NCI-H446 treated with DMSO at 0.1 percent for 48 hours (cell line): ENCODE measurements around the gene GSDME.
"Not testable (repeated sequence)": the region's sequence is repeated elsewhere in the genome, so short reads cannot be mapped to it uniquely, and the experiment has no call there.

Experiments used
- DNase-seq: peaks from one replicate; lab custom pipeline; 2025; lab: John Stamatoyannopoulos, UW

Gene GSDME

DNA sequence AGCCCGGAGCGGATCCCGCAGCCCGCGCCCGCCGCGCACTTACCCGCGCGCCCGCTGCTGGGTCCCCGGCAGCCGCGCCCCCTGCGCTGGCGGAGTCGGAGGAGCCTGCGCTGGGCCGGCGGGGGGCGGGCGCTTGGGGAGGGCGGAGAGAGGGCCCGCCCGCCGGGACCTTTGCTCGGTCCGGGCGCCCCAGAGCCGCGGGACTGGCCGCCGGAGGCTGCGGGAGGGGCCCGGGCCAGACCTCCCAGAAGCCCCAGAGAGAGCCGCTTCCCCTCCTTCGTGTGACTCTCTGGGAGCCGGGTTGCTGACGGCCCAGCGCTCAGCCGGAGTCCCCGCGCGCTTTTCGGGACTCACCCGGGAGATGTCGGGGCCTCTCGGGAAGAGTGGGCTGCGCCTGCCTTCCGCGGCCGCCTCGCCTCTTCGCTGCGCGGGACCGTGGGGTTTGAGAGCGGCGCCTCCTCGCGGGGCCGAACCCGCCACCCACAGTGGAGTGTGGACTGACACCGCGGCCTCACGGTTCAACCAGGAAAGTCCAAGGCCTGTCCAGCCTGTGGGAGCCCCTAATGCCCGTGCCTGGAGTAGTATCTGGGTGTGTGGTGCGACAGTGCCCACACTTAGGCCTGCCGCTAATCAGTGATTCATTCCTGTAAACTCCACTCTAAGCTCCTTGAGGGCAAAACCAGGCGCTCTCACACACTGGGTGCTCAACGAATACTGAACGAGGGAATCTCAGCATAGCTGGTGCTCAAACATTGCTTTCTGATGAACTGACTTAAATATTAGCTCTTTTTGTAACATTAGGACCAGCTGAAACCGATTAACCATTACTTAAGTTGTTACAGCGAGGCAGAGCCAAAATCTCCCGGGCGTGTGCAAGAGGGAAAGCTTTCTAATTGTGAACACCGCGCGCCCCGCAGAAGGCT, at the start of gene GSDME:
Gene GSDME, minus strand, starts transcription at position 112 of the 923 bp plus-strand sequence. CDS start 7,690 bp downstream, outside the sequence.
- DNase-seq: no peak

DNA sequence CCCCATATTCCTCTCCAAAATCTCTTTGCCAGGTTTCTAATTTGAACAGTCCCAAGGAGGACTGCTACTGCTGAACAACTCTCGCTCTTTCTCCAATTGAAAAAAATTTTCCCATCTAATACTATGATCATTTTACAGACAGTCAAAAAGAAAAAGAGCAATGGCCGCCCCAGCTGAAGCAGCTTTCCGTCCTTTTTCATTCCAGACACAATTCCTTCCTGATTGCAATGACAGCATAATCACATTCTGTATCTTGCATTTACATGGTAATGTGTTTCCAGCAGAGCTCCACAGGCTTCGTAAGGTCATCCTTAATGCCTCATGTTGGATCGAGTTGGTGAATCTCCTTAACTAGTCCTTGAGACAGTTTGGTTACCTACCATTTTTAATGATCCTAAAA, 45.0 kb upstream of the GSDME start:
- DNase-seq: no peak

DNA sequence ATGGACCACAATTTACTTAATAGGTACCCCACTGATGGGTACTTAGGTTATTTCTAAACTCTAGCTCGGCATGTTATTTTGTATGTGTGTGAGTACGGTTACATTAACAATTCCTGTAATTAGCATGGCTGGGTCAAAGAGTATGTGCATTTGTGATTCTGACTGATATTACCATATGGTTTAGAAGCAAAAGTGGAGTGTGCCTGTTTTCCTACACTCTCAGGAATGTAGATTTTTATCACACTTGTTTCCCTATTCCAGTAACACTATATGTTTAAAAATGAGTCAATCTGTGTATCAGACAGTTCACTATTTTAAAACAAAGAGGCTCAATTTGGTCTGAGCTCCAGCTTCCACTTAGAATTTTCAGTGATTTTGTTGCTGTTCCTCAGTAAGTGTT, 44.6 kb upstream of the GSDME start:
- no peak for DNase-seq

DNA sequence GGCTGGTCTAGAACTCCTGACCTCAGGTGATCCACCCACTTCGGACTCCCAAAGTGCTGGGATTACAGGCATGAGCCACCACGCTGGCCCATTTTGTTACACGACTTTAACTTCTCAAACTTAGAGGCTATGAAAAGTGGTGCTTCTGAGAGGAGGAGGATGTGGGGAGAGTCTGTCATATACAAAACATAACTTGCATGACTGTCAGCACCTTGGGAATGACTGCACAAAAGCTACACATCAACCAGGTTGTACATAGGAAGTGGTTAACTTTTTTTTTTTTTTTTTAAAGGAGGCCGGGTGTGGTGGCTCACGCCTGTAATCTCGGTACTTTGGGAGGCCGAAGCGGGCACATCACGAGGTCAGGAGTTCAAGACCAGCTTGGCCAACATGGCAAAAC, 43.4 kb upstream of the GSDME start:
- no peak for DNase-seq

DNA sequence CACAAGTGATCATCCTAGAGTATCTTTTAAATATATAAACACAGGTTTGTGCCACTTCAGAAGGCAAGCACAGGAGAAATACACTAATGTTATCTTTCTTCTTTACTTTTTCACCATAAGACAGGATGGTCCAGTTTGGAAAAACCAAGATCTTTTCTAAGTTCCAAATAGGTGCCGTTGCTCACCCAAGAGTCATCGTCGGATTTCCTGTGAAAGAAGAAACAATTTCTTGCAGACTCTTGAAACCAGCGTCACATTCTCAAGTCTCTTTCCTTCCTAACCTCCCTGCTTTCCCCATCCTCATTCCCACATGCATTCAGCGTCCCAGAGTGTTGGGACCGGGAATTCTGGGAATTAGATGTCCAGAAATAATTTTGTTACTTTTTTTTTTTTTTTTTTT, 42.8 kb upstream of the GSDME start:
- no peak for DNase-seq

DNA sequence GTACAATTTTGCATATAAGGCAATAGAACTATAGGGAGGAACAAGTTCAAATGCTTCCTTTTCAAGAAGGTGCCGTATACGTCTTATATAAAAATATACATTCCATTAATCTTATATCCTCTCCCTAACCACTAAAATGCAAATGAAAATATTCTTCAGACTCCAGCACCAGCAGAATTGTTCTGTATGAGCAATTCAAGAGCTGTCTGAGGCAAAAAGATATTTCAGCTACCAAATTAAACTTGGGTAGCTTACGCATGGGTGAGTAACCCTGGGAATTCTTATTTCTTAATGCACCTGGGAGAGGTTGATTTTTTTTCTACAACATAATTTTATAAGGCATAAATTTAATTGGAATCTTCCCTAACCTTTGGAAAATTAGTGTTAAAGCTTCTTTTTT, 42.2 kb upstream of the GSDME start:
- no peak for DNase-seq

DNA sequence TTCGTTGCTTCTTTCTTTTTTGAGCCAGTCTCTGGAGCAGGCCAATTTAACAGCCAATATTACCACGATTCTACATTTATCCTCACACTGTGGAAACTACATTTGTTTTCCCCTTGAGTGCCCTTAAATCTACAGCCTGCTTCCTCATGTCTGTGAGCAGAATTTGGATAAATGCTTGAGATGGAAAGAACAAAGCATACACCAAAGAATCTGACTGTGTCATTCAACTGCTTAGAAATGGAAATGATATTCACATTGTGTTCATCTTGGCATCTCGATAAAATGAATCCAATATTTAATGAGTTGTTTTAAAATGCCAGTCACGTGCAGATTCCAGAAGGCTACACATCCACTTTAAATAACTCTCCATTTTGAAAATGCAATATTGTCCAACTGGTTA, 41.0 kb upstream of the GSDME start:
- DNase-seq: no peak

DNA sequence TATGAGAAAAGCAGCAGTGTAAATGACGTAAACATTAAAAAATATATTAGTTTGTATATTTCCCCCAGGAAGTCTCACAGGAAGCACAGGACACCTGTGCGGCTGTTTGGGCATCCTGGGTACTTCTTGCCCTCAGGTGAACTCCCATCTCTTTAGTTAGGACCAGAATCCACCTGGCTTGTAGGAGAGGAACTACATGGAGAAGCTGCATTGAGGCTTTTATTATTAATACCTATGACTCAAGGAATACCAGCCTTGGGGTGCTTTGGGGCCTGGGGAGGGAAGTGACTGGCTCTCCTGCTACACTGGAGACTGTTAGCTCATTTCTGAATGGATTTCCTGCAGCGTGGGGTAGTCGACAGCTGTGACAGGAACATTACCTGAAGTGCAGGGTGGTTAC, 40.0 kb upstream of the GSDME start:
- DNase-seq: no peak

DNA sequence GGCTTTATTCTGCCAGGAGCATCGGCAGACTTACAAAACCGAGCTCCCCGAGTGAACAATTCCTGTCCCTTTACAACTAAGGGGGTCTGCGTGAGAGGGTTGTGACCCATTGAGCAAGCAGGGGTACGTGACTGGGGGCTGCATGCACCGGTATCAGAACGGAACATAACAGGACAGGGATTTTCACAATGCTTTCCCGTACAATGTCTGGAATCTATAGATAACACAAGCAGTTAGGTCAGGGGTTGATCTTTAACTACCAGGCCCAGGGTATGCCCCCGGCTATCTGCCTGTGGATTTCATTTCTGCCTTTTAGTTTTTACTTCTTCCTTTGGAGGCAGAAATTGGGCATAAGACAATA, 38.1 kb upstream of the GSDME start:
- DNase-seq: no peak

DNA sequence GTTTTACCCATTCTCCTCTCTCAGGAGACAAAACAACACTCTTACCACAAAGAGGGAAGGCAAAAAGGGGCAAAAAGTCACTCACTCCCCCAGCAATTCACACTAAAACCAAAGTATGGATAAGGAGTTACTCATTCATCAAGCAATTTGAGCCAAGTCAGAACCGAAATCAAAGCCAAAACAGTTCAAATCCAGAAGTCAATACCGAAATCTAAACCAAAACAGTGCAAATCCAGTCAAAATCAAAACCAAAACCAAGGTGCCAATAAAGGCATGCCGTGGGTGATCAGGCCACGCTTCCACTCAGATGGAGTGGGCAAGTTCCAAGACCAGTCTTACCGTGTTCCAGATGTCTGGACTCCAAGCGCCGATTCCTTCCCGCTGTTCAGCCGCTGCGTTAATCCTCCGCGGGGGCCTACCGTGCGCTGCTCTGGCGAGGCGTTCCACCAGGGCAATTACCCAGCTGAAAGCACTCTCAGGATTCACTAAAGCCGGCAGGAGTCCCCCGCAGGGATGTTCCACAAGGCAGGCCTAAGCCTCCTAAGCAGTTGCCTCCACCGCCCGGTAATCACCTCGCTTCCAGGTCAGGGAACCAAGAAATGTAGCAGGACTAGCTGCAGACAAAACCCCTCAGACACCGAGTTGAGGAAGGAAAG, 37.6 kb upstream of the GSDME start:
- not testable (repeated sequence) for DNase-seq

DNA sequence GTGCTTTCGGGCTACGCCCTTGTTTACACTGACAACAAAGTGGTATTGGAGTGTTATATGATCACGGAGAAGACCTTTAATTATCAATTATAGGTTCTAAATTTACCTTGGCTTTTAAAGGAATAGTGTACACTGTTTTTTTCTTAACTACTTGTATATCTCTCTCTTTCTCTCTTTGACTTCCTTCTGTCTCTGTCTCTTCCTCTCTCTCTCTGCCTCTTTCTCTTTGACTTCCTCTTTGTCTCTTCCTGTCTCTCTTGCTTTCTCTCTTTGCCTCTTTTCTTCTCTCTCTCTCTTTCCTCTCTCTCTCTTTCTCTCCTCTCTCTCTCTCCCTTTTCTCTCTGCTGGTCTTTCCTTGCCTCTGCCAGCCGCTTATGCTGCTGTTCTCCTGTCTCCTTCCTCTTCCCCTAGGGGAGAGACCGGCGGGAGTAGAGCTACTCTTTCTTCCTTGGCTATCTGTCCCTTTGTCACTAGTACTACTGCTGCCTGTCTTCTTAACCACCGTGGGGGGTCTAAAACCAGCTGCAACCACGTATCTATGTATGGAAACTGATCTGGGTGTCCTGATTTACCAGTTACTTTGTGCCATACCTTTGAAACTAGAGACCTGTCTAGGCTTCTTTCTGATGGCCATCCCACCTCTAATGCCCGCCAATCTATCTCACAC, 36.9 kb upstream of the GSDME start:
- no peak for DNase-seq

DNA sequence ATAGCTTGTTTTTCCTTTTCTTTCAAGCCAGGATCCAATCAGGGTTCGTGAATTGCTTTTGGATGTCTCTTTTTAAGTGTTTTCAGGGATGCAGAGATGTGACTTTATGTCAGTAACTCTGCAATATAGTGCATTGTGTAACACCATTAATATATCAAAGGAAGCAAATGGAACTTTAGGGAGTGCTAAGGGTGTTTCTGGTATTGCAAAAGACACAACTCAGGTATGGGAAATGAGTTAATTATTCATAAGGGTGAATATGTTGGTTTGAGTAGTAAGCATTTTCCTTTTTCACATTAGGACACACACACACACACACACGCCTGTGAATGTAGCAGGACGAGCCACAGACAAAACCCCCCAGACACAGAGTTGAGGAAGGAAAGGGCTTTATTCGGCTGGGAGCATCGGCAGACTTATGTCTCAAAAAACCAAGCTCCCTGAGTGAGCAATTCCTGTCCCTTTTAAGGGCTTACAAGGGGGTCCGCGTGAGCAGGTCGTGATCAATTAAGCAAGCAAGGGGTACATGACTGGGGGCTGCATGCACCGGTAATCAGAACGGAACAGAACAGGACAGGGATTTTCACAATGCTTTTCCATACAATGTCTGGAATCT, 31.8 kb upstream of the GSDME start:
- DNase-seq: no peak

DNA sequence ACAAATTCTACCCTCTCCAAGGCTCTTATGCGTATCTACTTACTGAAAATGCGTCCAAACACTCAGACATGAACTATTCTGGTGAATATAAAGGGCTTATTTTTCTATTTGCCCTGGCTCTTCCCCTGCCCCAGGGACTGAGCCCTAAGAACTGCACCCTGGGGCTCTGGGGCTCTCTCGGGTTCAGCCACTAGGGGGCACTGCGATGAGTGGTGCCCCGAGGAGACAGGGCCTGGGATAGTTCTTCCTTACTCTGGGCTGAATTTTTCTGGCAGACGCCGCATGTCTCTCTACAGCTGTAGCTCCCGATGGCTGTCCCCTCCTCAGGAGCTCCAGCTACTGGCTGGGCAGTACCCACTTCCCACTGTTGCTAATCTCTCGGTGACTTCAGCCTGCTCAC, 30.8 kb upstream of the GSDME start:
- DNase-seq: no peak

DNA sequence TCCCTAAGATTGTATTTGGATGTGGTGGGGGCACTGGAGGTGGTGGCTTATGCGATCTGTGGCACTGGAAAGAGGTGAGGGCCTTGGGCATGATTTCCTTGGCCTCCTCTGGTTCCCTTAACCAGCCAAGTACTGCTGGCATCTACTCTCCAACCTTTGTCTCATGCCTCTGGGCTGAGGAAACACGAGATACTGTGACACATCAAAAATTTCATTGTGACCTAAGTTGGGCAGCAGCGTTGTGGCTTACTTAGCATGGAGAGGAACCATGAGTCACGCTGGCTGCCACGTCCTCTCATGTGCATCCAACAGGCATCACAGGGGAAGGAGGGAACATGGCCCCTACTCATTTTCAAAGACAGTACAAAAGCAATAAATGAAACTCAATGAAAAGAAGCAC, 29.7 kb upstream of the GSDME start:
- no peak for DNase-seq

DNA sequence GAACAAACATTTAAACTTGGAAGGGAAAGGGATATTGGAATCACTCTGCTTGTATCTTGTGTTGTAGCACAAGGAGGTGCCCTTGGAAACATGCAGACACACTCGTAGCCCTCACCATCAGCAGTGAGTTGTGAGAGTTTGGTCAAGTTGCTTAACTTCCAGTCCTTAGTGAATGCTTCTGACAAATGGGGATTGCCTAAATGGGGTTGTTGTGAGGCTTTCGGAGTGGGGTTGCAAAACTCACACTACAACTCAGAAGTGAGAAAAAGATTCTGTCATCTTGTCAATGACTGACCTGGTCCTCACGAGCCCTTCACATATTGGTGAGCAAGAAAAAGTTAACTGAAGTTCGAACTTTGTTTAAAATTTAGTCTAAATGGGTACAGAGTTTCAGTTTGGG, 29.0 kb upstream of the GSDME start:
- no peak for DNase-seq

DNA sequence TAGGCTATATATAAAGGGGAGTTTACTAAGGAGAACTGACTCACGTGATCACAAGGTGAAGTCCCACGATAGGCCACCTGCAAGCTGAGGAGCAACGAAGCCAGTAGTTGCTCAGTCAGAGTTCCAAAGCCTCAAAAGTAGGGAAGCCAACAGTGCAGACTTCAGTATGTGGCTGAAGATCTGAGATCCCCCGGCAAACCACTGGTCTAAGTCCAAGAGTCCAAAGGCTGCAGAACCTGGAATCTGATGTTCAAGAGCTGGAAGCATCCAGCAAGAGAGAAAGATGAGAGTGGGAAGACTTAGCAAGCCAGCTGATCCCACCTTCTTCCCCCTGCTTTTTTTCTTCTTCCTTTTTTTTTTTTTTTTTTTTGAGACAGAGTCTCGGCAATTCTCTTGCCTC, 27.0 kb upstream of the GSDME start:
- no peak for DNase-seq

DNA sequence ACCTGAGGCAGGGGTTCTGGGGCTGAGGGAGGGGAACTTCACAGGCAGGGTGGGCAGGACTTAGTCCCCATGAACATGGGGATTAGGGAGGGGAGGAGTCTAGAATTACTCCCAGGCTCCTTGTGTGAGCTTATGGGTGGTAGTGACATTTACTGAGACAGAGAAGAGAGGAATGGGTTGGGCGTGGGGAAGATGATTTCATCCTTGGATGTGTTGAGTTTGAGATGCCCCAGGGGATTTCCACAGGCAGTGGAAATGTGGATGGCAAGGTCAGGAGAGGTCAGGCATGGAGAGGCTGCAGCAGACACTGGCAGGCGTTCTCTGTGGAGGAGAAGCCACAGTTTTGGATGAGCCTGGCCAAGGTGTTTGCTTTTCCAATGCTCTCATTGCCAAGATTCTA, 26.4 kb upstream of the GSDME start:
- DNase-seq: no peak

DNA sequence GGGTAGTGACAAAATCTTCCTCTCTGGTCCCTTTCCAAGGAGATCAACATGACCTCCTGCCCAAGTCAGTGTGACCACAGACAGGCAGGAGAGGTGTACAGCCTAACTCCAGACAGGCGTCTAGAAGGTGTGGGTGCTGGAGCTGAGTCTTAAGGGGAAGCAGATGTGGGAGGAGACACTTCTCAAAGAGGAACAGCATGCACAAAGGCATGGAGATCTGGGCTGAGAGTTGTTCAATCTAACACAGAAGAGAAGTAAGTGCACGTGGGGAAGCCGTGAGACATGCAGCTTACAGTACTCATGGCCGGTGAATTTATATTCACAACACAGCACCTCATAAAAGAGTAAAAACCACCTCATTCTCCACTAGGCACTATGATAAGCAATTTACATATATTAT, 23.8 kb upstream of the GSDME start:
- DNase-seq: no peak

DNA sequence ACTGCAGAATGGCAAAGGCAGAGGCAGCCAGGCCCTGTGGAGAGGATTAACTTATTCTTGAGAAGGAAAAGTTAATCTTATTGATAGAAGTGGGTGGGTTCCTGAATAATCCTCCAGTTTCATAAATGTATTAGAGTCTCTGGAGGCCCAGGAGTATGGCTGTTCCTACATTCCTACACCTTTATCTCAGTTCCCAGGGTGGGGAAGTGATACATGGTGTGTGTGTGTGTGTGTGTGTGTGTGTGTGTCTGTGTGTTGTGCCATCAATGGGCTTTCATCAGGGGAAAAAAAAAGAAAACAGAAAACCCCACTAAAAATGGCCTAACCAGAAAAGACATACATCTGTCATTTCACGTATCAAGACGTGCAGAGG, 22.0 kb upstream of the GSDME start:
- DNase-seq: no peak

DNA sequence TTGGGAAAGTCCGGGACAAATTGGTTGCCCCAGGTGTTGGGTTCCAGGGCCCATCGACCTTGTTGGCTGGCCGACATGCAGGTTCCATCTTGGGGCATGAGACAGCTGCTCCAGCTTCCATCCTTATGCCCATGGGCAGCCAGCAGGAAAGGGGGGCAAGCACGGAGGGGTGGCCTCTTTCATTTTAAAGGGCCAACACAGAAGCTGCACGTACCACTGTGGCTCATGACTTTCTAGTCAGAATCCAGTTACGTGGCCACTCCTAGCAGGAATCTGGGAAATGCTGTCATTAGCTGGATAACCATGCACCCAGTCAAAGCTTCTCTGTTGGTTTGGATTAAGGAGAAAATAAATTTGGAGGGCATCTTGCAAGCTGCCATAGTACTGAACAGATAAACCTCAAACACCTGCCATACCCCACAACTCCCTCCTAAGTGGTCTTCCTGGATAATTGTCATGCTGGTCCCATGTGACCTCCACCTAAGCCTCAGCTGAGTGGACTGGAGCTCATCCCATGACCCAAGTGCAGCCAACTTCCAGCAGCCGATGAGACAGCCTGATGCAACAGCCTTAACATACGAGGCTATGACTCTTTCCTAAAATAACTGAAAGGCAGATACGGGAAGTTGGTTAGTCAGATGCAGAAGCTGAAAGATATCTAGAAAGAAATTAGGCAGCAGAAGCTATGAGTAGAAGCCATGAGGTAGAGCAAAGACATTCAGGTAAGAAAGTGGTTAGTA, 21.4 kb upstream of the GSDME start:
- no peak for DNase-seq

DNA sequence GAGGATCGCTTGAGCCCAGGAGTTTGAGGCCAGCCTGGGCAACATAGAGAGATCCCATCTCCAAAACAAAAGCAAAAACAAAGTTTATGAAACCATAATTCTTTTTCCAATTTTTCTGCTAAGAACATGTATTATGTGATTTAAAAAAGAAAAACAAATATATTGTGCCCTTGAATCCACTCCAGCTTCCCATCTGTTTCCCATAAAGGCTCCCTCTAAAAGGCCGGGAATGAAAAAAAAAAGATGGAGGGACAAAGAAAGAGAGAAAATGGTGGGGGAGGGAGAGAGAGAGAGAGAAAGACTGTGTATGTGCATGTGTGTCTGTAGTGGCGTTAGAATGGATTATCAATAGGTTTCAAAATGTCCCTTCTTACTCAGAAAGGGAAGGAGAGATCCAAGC, 20.5 kb upstream of the GSDME start:
- DNase-seq: no peak

DNA sequence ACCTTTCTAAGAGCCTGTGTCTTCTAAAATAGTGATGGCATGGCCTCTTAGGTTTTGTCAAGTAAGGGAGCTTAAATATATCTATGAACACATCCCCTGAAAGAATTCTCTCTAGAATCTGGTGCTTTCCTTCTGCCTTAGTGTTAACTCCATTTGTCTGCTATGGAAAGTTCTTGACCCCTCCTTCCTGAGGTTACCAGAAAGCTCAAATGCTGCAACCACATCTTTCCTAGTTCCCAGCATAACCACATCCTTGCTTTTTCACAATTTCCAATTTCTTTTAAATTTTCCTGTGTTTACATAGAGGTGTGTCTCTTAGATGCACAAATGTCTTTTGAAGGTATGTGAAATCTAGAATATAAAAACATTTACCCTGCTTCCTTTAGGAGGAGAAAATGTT, 16.4 kb upstream of the GSDME start:
- no peak for DNase-seq
